HG03575 (cell line): ENCODE measurements around the gene MRM2.
"Not testable (repeated sequence)": the region's sequence is repeated elsewhere in the genome, so short reads cannot be mapped to it uniquely, and the experiment has no call there.

Experiments used
- ATAC-seq: cut with Tn5 transposase; IDR thresholded peaks from one replicate; pipeline ENCODE4 v1.9.1; 2021; ENCODE audit not compliant: unreplicated experiment, insufficient number of reproducible peaks, low FRiP score; ENCODE audit errors: extremely low read depth

MRM2 gene

DNA sequence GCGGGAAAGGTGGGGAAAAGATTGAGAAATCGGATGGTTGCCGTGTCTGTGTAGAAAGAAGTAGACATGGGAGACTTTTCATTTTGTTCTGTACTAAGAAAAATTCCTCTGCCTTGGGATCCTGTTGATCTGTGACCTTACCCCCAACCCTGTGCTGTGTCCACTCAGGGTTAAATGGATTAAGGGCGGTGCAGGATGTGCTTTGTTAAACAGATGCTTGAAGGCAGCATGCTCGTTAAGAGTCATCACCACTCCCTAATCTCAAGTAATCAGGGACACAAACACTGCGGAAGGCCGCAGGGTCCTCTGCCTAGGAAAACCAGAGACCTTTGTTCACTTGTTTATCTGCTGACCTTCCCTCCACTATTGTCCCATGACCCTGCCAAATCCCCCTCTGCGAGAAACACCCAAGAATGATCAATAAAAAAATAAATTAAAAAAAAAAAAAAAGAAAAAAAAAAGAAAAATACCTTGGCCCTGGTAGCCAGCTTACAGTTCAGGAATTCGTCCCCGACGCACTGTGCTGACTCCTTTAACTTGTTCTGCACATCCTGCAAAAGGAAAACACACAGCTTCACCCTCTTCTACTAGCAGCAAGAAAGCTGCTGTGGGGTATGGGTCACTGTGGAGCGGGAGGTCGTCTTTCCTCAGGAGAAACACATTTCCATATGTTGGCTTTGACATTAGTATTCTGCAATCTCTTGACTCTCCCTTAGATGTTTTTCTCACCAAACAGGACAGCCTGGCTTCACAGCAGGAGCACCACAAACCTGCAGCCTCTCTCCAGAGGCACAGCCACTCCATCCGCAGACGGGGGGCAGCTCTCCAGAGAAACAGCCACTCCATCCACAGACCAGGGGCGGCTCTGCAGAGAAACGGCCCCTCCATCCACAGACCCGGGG is 27.3 kb upstream of the MRM2 start:
- ATAC-seq, result not testable (repeated sequence)

DNA sequence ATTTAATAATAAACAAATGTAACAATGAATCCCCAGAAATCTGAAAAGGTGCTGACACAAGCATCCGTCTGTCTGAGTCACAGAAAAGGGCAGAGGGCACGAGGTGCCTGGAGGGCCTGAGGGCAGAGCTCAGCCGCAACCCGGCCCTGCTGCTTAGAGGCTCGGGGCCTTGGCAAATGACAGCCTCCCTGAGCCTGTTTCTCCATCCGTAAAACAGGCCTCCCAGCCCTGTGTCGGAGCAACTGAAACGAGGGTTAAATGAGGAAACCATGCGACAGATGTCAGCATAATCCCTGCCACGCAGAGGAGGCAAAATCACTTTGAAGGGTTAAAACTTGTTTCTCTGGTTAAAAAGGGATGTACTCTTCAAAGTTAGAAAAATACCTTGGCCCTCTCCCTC is 24.9 kb upstream of the MRM2 start:
- ATAC-seq, result no peak

DNA sequence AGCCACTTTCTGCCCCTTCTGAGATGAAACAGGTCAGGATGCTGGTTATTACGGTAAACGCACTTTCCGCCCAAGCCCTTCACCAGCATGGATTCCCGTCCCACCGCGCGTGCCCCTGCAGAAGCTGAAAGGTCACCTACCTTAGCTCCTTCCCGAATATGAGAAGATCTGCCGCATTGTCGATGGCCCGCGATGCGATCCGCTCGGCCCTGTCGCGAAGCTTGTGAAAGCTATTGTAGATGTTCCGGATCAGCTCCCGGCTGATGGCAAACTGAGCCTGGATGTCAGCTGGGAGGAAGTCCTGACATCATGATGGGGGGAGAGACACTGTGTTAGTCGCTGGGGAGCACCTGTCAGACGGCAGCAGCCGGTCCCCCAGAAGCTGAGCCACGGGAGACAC is 22.2 kb upstream of the MRM2 start:
- no peak for ATAC-seq

DNA sequence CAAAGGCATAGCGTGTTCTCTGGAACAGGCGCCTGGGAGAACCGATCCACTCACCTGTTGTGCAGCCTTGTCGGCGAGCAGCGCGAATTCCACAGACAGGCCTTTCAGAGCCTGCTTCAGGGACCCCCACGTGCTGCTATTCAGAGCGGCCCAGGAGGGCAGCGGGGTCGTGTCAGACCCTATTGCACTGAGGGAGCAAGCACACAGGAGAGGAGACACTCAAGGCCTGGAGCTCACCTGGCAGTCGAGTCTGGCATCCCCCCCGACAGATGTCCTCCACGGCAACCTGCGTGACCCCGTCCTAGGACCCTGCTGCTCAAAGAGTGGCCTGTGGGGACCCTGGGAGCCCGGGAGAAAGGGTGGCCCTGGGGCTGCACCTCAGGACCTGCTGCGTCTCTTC is 21.2 kb upstream of the MRM2 start:
- ATAC-seq, result no peak

DNA sequence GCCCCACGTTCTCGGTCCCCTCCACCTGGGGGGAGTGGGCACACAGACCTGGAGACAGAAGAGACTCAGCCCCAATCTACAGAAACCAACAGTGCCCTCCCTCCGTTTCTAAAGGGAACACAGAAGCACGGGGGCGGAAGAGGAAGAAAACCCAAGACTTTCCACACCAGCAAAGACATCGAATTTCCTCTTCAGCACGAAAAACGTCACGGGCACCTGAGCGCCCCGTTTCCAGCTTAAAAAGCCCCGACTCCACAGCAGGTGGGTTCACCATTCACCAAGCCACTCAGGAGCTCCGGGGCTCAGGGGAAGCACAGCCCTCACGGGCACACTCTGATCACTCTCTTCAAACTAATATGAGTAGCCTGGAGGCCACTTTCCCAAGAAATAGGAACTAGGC is 19.6 kb upstream of the MRM2 start:
- ATAC-seq, result no peak

DNA sequence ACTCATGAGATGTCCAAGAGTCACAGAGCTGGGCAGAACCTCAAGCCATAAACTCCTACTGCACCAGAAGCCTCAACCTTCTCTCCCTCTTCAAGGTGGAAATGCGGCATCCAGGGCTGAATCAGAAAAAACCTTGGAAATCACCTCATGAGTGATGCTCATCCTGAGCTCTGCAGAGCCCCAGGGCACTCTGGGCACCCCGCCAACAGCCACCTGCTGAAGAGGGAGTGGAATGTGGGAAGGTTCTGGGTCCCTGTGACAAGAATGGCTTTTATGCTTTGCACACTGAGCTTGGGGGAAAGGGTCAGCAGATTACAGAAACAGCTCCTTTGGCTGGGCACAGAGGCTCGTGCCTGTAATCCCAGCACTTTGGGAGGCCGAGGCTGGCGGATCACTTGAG is 18.8 kb upstream of the MRM2 start:
- no peak for ATAC-seq

DNA sequence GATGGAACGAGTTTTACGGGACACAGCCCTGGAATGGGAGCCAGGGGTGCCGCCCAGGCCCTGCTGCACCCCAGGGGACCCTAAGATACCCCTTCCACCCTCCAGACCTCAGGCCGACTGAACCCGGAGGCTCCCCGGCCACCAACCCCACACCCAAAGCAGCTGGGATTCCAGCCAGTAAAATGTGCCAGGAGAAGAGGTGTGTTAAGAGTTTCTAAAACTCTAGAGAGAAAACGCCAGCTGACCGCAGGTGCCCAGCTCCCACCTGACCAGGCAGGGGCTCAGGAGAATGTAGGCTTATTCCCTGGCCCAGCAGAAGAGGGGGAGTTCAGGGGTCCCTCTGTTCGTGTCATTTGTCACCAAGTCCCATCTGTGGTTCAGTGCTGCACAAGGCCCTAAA is 17.5 kb upstream of the MRM2 start:
- no peak for ATAC-seq

DNA sequence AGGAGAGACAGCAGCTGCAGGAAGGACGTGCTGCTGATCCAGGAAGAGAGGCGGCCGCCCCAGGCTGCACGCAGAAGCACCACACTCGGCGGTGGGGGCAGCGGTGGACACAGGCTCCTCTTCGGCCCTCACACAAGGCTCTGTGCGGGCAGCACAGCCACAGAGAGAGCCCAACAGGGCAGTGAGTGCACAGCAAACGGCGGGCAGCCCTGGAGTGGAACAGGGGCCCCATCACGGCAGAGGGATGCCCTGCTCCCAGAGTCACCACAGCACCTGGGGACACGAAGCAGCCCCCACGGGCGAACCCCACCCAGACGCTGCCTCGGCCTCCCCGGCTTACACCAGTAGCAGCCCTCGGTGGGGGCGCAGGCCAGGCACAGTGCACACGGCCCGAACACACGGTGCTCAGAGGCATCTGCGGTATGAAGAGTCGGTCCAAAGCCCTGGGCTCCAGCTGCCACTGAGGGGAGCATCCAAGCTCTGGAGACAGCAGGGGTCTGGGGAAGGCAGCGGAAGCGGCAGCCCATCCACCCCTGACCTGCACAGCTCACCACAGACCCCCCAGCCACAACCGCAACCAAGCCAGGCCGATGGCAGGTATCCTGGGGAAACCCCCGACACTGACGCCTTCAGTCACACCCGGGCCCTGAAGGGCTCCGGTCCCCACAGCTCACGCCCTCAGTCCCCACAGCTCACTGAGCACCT is 16.8 kb upstream of the MRM2 start:
- no peak for ATAC-seq

DNA sequence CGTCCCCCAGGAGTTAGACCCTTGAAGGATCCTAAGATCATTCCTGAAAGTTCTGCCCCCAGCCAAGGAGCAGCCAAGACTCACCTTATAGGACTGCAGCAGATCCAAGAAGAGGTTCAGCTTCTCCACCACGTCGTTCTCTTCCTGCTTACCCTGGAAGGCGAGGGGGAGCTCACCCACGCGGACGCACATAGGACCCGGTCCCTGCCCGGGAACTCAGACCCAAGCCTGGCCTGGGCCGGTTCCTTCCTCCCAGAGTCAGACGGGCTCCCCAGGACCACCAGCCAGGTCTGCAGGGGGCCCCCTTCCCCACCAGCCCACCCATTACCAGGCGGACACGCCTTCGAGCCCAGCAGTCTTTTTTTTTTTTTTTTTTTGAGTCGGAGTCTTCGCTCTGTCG is 15.6 kb upstream of the MRM2 start:
- ATAC-seq, result no peak

DNA sequence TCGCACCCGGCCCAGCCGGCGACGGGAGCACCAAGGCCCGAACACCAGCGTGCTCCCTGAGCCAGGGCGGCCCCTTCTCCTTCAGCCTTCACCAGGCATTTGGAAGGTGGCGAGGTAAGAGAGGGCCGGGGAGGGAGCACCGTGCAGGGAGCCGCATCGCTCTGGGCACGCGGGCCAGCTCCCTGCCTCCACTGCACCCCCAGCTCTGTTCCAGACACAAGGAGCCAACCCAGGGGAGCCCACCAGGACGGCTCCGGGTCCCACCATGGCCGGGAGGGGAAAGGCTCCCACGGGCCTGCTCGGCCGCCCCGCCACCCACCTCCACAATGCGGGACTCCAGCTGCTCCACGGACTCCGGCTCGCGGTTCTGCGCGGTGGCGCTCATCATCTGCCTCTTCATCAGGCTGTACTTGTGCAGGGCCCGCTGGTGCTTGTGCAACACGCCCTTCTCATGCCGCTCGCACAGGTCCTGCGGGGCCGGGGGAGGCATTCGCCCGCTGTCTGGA is 15.1 kb upstream of the MRM2 start:
- ATAC-seq, result no peak

DNA sequence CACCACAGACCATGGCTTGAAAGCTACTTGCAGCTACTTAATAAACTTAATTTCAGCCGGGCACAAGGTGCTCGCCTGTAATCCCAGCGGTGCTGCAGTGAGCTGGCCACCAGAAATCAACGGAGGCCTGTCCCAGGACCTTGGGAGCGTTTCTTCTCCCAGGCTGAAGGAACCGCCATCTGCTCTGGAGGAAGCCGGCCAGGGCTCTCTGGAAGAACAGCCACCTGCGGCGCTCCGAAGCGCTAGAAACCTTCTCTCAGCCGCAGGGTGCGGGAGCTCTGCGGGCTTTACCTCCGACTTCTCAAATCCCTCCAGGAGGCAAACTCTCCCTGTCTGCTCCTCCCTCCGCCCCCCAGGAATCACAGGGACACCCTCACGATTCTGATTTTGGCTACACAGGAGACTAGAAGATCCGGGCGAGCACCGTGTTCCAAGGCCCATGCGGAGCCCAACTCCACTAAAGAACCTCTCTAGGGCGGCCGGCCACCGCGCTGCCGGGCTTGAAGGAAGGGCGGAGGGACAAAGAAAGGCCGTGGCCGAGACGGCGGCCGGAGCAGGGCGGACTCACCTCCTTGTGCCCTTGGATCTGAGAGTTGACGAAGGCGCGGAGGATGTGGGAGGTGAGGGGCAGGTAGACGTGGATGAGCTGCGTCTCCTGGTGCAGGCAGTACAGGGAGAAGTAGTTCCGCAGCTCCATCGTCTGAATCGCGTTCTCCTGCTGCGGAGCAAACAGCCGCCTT is 14.5 kb upstream of the MRM2 start:
- no peak for ATAC-seq

DNA sequence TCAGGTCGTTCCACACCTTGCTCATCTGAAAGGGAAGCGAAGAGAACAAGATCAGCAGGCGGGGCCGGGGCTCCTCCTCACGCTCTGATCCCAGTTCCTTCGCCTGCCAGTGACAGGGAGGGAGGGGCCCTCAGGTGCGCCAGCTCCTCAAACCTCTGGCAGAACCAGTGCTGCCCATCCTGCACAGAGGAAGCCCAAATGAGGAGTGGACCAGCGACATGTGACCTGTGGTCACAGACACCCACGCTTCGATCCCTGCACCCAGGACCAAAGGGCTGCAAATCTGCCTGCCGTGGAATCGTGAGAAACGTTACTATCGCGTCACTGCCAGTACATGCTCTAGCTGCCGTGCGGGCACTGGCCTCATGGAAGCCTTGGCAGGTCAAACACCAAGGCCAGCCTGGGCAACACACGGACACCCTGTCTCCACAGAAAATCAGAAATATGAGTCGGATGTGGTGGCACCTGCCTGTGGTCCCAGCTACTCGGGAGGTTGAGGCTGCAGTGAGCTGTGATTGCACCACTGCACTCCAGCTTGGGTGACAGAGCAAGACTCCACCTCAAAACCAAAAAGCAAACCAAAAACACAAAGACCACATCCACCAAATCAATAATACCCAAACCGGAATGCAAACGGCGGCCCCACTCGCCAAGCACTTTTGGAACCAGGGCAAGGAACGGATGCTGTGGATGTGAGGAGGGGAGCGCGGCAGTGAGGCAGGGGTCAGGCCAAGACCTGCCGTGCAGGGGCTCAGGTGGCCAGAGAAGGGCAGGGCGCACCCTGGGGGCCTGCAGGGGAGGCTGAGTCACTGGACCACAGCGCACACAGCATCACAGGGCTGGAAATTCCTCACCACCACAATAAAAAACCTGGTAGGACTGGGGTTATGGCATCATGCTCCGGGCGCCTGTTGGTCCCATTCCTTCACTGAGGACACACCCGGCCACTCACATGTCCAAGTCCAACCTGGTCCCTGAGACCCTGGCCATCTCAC is 13.4 kb upstream of the MRM2 start:
- no peak for ATAC-seq

DNA sequence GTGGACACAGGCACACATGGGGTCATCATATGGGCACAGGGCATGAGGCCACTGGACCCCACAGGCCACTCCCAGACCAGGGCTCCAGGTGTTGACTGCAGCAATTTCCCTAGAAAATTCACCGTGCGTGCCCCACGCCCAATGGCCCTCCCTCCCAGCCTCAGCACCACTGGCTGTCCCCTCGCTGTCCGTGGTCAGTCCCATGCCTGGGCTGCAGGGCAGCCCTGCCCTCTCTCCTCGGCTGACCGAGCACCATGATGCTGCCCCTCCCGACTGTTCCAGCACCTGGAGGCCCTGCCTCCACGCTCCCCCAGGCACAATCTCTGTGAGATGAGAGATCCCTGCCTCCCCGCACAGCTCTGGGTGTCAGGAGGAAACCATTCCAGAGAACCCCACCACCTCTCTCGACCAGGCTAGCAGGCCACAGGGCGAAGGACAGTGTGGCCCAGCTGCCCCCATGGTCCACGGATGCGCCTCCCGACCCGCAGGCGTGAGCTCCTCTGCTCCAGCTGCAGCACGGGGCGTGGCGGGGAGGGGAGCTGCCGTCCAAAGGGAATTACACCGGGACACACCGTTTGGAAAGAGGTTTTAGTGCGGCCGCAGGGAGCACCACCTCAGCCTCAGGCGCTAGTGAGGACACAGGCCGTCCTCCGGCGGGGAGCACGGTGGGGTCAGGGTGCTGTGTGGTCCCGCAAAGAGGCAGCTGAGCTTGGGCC is 12.6 kb upstream of the MRM2 start:
- ATAC-seq, result no peak

DNA sequence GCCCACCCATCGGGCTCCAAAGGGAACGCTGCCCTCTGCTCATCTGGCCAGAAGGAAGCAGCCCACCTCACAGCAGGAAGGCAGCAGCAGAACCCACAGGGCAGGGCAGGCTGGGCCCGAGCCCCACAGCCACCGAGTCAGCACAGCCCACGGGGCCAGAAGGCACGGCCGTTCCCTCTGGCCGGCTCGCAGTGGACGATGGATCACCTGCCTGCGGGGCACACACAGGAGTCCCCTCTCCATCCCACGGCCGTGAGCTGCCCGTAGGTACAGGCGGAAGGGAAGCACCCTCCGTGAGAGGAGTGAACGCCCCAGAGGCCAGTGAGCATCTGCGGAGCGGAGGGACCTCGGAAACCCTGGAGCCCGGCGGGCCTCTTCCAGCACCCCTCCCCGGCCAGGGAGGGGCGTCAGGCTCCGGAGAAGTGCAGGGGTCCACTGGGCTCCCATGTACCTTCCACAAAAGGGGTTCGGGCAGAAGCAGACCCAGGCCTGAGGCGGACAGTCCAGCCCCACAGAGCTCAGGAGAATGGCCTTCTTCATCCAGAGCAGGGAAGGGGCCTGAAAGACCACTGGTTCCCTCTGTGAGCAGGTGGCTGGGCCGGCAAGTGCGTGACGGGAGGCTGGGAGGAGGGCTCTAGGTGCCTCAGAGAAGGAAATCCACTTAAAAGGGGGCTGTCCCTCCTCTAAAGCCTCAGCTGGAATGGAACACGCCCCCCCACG is 11.7 kb upstream of the MRM2 start:
- ATAC-seq, result no peak

DNA sequence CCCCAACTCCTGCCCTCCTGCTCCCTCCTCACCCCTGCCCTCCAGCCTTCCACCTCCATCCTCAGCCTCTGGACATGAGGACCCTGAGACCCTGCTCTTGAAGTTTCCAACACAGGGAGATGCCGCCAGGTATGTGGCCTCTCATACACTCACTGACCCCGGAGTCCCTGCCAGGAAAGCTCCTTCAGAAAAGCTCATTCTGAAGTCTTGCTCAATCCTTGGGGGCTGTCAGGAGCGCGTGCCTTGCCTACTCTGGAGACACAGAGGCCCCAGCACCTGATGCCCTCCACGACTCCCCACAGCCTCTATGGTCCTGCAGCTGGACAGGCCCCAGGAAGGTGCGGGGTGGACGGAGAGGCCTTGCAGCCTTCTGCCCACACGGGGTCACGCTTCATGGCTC is 11.0 kb upstream of the MRM2 start:
- no peak for ATAC-seq

DNA sequence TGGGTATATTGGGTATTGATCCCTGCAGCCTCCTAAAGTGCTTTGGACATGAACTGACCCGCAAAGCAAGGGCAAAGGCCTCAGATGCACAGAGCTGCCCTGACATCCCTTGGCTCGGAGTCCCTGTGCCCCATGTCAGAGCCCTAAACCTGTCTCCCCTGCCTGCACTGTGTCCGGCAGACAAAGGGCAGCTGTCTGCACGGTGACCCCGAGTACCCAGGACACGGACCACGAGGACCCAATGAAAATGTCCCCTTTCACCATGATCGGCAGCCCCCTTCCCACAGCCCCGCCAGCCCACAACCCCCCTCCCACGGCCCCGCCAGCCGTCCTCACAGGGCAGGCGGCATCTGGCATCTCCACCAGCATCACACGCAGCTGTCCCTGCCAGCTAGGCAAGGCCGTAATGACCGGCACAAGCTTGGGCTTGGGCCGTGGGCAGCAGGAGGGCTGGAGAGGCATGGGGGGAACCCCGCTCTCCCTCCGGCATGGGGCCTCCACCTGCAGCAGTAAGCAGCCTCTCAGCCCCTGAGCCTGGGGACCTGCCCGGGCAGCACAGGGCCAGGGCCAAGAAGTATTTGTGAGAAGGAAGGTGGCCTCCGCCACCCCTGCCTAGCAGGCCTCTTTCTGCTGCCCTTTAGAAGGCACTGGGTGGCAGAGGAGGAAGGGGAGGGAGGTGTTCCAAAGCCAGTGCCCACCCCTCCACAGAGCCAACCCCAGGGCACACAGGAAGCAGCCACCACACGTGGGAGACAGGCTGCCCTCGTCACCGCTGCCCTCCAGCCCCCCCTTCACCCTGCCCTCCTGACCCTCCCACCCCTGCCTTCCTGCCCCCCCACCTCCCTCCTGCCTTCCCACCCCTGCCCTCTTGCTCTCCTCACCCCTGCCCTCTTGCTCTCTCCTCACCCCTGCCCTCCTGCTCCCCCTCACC is 10.1 kb upstream of the MRM2 start:
- no peak for ATAC-seq
